Tibial artery (tissue), 4 donors: Measurements from ENCODE around the gene RHOT1.
"Not testable (repeated sequence)": the region's sequence is repeated elsewhere in the genome, so short reads cannot be mapped to it uniquely, and the experiment has no call there.

Source experiments
- DNase-seq, 2 donors: peaks; one replicate each; pipeline ENCODE4 v3.0.0-alpha.2; 2019
- H3K27ac ChIP-seq, 2 donors: fragments of 200-600 bp; sonication (generic) in 1 of 2; 1 replicate in 1 of 2; 2 replicates in 1 of 2; pipeline ENCODE4 v1.5.1; 2018 to 2019; ENCODE audit warnings: mild to moderate bottlenecking in 1 of 2
- H3K27me3 ChIP-seq, 2 donors: fragments of 200-600 bp; sonication (generic) in 1 of 2; one replicate each; pipeline versions ENCODE4 v1.5.1 to v1.6.0; 2016 to 2019
- H3K36me3 ChIP-seq, 3 donors: fragments of 200-600 bp; sonication (generic) in 2 of 3; one replicate each; pipeline ENCODE4 v1.5.1; 2016 to 2019; ENCODE audit warnings: mild to moderate bottlenecking in 2 of 3
- H3K4me1 ChIP-seq, 4 donors: fragments of 200-600 bp; sonication (generic) in 2 of 4; 1 replicate in 3 of 4; 2 replicates in 1 of 4; pipeline ENCODE4 v1.5.1; 2016 to 2019
- H3K4me3 ChIP-seq, 2 donors: fragments of 200-600 bp; sonication (generic) in 1 of 2; 1 replicate in 1 of 2; 2 replicates in 1 of 2; pipeline ENCODE4 v1.5.1; 2018 to 2019; ENCODE audit warnings: mild to moderate bottlenecking in 2 of 2
- H3K9me3 ChIP-seq, 3 donors: fragments of 200-600 bp; sonication (generic) in 1 of 3; one replicate each; pipeline ENCODE4 v1.5.1; 2016 to 2019
- CTCF ChIP-seq, 2 experiments: fragments of 200-600 bp in 1 of 2; fragments of 450-650 bp in 1 of 2; IDR thresholded peaks; one replicate each; pipeline ENCODE4 v1.5.1; 2017 to 2019; ENCODE audit warnings: antibody characterized with exemption in 2 of 2, mild to moderate bottlenecking in 1 of 2, moderate library complexity in 1 of 2
- intact Hi-C: fragments of 100-400 bp; cut with DNase I; formaldehyde crosslinking; loops from one replicate; pipeline ENCODE4 v1.15.0; 2023; ENCODE audit warnings: low total_unique reads

The RHOT1 gene

DNA sequence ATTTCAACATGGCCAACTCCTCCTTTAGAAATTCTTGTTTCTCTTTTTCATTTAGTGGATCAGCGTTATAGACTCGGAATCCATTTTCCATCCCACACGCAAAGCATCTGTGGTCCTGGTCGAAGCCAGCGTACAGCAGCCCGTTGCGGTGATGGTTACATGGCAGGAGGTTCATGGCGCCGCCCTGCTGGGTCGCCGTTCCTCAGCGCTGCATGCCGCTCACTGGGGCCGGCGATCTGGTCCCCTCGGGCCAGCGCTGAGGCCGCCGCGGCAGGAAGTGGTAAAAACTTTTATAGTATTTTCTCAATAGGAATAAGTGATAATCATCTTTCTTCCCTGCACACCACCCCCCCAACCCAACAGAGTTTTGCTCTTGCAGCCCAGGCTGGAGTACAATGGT lies 29.9 kb upstream of the RHOT1 start:
- no peak overlapping the region for H3K4me3 ChIP-seq
- intact Hi-C loops = no loop called here
- H3K9me3 ChIP-seq = no peaks in the 10 kb centered on the region
- peaks cover 0 to 15% (median 12%) of the 10 kb centered on the region in 4 donors for H3K4me1 ChIP-seq
- TF ChIP-seq CTCF (IDR thresholded peaks at IDR 0.05) = no peak
- DNase-seq = no peak
- H3K27ac ChIP-seq = no peak overlapping the region
- no peaks in the 10 kb centered on the region for H3K36me3 ChIP-seq
- H3K27me3 ChIP-seq = peaks cover 0 to 14% of the 10 kb centered on the region in 2 donors

GRCh38 chr17:32114536-32114935 lies 27.8 kb upstream of the RHOT1 start:
- Histone ChIP-seq H3K9me3 (no peaks in the 10 kb centered on the region), H3K4me3 (no peak overlapping the region), H3K27me3 (peaks cover 0 to 24% of the 10 kb centered on the region in 2 donors), H3K27ac (no peak overlapping the region), H3K36me3 (no peaks in the 10 kb centered on the region), H3K4me1 (peaks cover 0 to 15% (median 12%) of the 10 kb centered on the region in 4 donors)
- DNase-seq = no peak
- intact Hi-C loops = no loop called here
- no peak for TF ChIP-seq CTCF (IDR thresholded peaks at IDR 0.05)

GRCh38 chr17:32115546-32115945 lies 26.8 kb upstream of the RHOT1 start:
- H3K36me3 ChIP-seq, H3K27ac ChIP-seq, DNase-seq, H3K4me3 ChIP-seq, intact Hi-C loops, H3K9me3 ChIP-seq: not testable (repeated sequence)
- peaks cover 0 to 24% of the 10 kb centered on the region in 2 donors for H3K27me3 ChIP-seq
- H3K4me1 ChIP-seq = peaks cover 0 to 15% (median 12%) of the 10 kb centered on the region in 4 donors

- H3K27me3 ChIP-seq = peaks cover 0 to 24% of the 10 kb centered on the region in 2 donors
- peaks cover 0 to 5% (median 1%) of the 10 kb centered on the region in 4 donors for H3K4me1 ChIP-seq
- H3K27ac ChIP-seq = no peak overlapping the region
- H3K4me3 ChIP-seq = no peak overlapping the region
- intact Hi-C loops = no loop called here
- no peak for DNase-seq
- TF ChIP-seq CTCF (IDR thresholded peaks at IDR 0.05) = no peak
- no peaks in the 10 kb centered on the region for H3K9me3 ChIP-seq
- no peaks in the 10 kb centered on the region for H3K36me3 ChIP-seq
Measured at GRCh38 chr17:32116937-32117336, 25.4 kb upstream of the RHOT1 start.

DNA sequence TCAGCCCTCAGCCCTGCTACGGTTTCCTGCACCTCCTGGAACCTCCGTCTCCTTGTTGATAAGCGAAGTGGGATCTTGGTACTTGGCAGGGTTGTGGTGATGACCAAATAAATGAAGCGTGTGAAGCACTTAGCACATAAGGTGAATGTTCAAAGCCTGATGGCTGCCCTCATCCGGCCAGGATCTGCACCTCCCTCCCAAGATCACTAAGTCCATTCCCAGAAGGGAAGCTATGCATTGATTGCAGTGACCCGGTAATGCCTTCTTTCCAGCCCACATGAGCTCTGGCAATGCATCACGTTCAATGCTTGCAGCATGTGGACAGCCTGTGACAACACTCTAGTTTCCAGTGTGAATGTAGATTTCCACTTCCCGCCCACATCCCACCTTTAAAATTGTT lies 24.9 kb upstream of the RHOT1 start:
- no peak overlapping the region for H3K27ac ChIP-seq
- H3K36me3 ChIP-seq = no peaks in the 10 kb centered on the region
- DNase-seq = no peak
- intact Hi-C loops = no loop called here
- TF ChIP-seq CTCF (IDR thresholded peaks at IDR 0.05) = no peak
- H3K27me3 ChIP-seq = peaks cover 0 to 24% of the 10 kb centered on the region in 2 donors
- H3K9me3 ChIP-seq = no peaks in the 10 kb centered on the region
- no peak overlapping the region for H3K4me3 ChIP-seq
- H3K4me1 ChIP-seq = peaks cover 0 to under 1% (median 0%) of the 10 kb centered on the region in 4 donors

DNA sequence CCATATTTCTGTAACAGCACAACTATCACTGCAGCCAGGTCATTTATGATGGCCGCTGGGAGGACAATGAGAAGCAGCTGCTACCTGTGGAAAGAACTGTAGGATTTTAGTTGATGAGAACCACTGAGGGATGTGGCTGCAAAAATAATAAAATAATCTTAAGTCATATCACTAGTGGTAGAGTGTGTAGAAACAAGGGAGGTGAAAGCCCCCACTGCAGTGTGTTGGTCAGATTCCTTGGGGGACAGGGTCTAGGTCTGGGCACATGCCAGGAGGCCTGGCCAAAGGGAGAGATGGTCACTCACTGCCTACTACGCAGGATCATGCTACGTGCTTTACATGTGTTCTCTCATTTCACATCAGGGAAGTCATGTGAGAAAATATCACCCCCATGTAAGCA lies 24.2 kb upstream of the RHOT1 start:
- H3K4me3 ChIP-seq, H3K4me1 ChIP-seq, intact Hi-C loops, H3K36me3 ChIP-seq, DNase-seq, H3K9me3 ChIP-seq, H3K27ac ChIP-seq: not testable (repeated sequence)
- peaks cover 0 to 24% of the 10 kb centered on the region in 2 donors for H3K27me3 ChIP-seq

- no peak for TF ChIP-seq CTCF (IDR thresholded peaks at IDR 0.05)
- Histone ChIP-seq H3K4me3 (no peak overlapping the region), H3K9me3 (no peaks in the 10 kb centered on the region), H3K27ac (no peak overlapping the region), H3K4me1 (peaks cover 0 to 3% (median 0%) of the 10 kb centered on the region in 4 donors), H3K27me3 (peaks cover 0 to 24% of the 10 kb centered on the region in 2 donors), H3K36me3 (no peaks in the 10 kb centered on the region)
- no peak for DNase-seq
- intact Hi-C loops = no loop called here
Measured at GRCh38 chr17:32118835-32119234, 23.5 kb upstream of the RHOT1 start.
